ENCODE results near the gene SLC8B1.

Gene SLC8B1

DNA sequence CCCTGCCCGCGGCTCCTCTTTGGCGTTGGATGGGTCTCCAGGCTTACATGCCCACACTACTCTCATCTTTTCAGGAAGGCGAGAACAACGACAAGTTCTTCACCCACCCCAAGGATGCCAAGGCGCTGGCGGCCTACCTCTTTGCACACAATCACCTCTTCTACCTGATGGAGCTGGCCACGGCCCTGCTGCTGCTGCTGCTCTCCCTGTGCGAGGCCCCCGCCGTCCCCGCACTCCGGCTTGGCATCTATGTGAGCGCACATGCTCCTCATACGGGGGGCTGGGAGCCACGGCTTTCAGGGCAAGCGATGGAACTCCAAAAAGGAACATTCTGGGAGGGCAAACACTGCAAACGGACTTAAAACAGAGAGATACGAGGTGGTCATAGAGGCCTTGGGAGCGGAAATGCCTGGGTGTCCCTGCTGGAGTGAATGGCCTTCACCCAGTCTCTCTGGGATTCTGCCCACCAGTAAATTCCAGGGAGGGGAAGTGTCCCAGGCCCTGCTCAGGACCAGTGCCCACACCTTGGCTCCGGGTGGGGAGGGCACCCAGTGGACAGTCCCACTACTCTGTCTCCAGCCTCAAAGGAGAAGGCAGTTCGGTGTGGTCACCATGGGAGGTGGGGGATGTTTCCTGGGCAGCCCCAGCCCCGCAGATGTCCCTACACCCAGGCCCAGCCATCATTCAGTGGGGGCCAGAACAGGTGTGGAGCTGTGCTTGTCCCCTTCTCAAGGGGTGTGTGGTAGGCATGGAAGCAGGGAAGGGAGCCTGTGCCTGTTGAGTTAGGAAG, 68.6 kb downstream of the SLC8B1 start:
- no peak for DNase-seq (ENCODE audit: low spot score)
- in situ Hi-C loops (cut with MboI; ENCODE audit: low pct_unique_long_range_greater_than_20kb, low sequenced_read_pairs, unreplicated experiment), result no loop called here
- TF ChIP-seq CTCF (IDR thresholded peaks at IDR 0.05; ENCODE audit: extremely low read depth, insufficient read depth, missing control alignments), result no peak

GRCh38 chr12:113263431-113263963, 71.4 kb downstream of the SLC8B1 start:
- in situ Hi-C loops (cut with MboI; ENCODE audit: low pct_unique_long_range_greater_than_20kb, low sequenced_read_pairs, unreplicated experiment), result no loop called here
- no peak for DNase-seq (ENCODE audit: low spot score)

DNA sequence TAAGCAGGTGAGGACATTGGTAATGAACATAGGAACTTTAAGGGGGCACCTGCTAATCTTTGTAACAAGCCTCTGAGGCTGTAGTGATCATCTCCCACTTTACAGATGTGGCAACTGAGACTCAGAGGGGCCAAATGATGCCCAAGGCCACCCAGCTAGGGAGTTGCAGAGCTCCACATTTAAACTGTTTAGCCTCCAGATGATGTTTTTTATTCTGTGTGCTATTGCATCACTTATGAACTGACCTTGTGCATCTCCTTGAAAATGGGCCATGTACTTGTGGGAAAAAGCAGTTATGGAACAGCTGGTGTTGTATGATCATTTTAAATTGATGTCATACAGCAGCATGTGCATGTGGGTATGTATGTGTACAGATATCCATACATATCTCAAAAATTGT, 72.2 kb downstream of the SLC8B1 start:
- in situ Hi-C loops (cut with MboI; ENCODE audit: low pct_unique_long_range_greater_than_20kb, low sequenced_read_pairs, unreplicated experiment), result no loop called here
- DNase-seq (ENCODE audit: low spot score), result no peak
- TF ChIP-seq CTCF (IDR thresholded peaks at IDR 0.05; ENCODE audit: extremely low read depth, insufficient read depth, missing control alignments), result no peak

More at GRCh38 chr12:113263431-113263963, 71.4 kb downstream of the SLC8B1 start:
- no peak for TF ChIP-seq CTCF (IDR thresholded peaks at IDR 0.05; ENCODE audit: extremely low read depth, insufficient read depth, missing control alignments)

DNA sequence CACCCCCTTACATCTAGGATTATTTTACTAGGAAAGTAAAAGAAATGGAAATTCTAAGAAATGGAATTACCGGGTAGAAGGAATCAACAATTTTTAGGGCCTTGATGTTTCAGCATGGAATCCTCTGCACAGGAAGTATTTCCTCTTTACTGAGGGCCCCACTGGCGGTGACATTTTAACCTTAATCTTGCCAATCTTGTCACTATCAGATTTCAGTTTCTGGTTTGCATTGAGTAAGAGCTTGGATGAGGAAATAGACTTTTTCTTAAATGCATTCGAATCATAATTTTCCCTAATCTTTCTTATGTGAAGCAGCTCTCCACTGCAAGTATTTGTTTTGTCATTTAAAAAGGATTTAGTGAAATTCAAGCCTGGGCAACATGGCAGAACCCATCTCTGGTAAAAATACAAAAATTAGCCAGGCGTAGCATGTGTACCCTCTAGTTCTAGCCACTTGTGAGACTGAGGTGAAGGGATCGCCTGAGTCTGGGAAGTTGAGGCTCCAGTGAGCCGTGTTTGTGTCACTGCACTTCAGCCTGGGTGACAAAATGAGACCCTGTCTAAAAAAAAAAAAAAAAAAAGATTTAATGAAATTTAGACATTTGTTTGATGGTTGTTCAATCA, 73.0 kb downstream of the SLC8B1 start:
- no peak for TF ChIP-seq CTCF (IDR thresholded peaks at IDR 0.05; ENCODE audit: extremely low read depth, insufficient read depth, missing control alignments)
- in situ Hi-C loops (cut with MboI; ENCODE audit: low pct_unique_long_range_greater_than_20kb, low sequenced_read_pairs, unreplicated experiment), result no loop called here
- no peak for DNase-seq (ENCODE audit: low spot score)

DNA sequence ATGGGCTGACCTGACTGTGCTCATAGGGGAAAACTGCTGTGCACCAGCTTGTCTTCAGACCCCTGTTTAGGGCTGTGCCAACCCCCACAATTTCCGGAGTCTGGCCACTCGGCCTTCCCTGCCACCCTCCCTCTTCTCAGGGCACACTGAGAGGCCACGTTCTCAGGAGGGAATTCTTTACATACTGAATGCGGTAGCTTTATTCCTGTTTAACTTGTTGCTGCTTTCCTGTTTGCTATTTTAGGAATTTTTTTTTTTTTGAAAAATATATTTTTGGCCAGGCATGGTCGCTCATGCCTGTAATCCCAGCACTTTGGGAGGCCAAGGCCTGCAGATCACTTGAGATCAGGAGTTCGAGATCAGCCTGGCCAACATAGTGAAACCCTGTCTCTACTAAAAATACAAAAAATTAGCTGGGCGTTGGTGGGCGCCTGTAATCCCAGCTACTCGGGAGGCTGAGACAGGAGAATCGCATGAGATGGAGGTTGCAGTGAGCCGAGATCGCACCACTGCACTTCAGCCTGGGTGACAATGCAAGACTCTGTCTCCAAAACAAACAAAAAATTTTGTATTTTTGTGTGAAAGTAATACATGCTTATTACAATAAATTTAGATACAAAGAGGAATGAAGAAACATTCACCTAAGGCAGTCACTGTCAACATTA, 74.1 kb downstream of the SLC8B1 start:
- in situ Hi-C loops (cut with MboI; ENCODE audit: low pct_unique_long_range_greater_than_20kb, low sequenced_read_pairs, unreplicated experiment), result no loop called here
- TF ChIP-seq CTCF (IDR thresholded peaks at IDR 0.05; ENCODE audit: extremely low read depth, insufficient read depth, missing control alignments), result no peak
- no peak for DNase-seq (ENCODE audit: low spot score)

DNA sequence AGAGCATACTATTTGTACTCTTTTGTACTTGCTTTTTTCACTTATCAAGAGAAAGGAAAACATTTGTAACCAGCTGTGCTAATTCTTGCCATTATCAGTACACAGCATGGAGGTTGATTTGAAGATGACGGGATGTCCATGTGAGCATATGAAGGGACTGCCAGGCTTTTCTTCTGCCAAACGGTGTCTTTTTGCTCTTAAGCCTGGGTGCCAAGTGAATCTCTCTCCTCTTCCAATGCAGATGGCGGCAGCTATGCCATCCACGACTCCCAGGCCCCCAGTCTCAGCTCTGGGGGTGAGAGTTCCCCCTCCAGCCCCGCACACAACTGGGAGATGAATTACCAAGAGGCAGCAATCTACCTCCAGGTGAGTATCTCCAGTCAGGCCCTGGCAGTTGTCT, 74.8 kb downstream of the SLC8B1 start:
- no peak for TF ChIP-seq CTCF (IDR thresholded peaks at IDR 0.05; ENCODE audit: extremely low read depth, insufficient read depth, missing control alignments)
- DNase-seq (ENCODE audit: low spot score), result no peak
- in situ Hi-C loops (cut with MboI; ENCODE audit: low pct_unique_long_range_greater_than_20kb, low sequenced_read_pairs, unreplicated experiment), result no loop called here
